ENCODE results near the gene PCBD1.

Gene PCBD1

DNA sequence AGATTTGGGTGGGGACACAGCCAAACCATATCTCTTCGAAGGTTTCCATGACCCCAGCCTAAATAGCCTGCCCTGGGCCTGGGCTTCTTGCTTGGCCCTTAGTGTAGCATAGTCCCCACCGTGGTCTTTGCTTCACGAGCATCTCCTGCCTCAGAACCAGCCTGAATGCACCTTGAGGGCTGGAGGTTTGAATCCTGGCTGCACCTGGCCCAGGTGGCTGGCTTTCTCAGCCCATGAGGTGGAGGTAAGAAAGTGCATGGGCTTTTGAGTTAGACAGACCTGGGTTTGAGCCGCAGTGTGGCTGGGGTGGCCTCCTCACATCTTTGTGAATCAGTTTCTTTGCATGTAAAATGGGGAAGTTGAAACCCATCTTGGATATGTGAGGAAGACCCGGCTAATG is 24.2 kb upstream of the PCBD1 start:
- TF ChIP-seq, protein P1, sequence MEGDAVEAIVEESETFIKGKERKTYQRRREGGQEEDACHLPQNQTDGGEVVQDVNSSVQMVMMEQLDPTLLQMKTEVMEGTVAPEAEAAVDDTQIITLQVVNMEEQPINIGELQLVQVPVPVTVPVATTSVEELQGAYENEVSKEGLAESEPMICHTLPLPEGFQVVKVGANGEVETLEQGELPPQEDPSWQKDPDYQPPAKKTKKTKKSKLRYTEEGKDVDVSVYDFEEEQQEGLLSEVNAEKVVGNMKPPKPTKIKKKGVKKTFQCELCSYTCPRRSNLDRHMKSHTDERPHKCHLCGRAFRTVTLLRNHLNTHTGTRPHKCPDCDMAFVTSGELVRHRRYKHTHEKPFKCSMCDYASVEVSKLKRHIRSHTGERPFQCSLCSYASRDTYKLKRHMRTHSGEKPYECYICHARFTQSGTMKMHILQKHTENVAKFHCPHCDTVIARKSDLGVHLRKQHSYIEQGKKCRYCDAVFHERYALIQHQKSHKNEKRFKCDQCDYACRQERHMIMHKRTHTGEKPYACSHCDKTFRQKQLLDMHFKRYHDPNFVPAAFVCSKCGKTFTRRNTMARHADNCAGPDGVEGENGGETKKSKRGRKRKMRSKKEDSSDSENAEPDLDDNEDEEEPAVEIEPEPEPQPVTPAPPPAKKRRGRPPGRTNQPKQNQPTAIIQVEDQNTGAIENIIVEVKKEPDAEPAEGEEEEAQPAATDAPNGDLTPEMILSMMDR (conservative IDR thresholded peaks at IDR 0.05; ENCODE audit: low read depth, low read length): no peak
- H3K4me3 ChIP-seq (ENCODE audit: low read depth, low read length): no peak overlapping the region
- DNase-seq (ENCODE audit: low read depth): no peak

DNA sequence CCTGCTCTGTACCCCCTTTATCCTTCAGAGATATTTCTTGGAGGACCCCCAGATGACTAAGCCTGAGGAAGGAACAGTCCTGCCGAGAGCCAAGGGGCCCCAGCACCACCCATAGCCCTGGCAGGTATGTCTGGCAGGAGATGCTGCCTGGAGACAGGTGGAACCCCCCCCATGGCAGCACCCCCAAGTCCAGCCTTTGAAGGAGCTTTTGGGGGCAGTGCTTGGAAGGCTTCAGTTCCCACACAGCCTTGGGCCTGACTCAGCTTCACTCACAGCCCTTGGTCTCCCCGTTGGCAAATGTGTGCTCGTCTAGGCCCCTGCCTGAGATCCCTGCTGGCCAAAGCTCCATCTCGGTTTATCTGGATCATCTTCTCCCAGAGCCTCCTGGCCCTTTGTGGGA is 23.0 kb upstream of the PCBD1 start:
- no peak overlapping the region for H3K4me3 ChIP-seq (ENCODE audit: low read depth, low read length)
- TF ChIP-seq, protein P1 (conservative IDR thresholded peaks at IDR 0.05; ENCODE audit: low read depth, low read length): no peak
- DNase-seq (ENCODE audit: low read depth): no peak

DNA sequence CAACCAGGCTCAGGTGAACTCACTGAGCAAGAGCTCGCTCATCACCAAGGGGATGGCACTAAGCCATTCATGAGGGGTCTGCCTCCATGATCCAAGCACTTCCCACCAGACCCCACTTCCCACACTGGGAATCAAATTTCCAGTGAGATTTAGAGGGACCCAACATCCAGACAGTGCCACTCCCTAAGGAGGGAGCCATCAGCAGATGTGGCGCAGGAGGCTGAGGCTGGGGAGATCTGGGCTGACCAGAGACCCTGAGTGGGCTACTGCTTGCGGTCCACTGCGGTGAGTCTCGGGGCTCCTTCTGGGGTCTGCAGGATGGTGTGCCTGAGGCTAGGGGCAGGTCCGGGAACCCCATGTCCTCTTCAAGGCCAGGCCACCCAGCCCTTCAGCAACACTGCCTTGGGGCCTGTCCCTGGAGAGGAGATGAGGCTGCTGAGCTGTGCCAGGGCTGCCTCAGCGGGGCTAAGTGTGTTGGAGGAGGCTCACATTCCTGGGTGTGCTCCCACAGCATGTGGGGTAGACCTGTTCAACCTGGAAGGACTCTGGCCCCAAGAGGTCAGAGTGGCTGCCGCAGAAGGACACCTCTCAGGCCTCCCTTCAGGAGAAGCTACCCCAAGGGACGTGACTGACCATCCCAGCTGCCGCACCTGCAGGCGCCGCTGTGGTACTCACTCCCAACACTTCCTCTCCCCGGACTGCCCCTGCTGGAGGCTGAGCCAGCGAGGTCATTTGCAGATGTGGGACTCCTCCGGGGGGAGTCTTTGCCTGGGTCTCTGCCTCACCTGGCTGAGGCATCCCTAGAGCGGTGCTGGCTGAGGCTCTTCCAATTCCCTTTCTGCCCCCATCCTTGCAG is 22.3 kb upstream of the PCBD1 start:
- DNase-seq (ENCODE audit: low read depth): no peak
- no peak overlapping the region for H3K4me3 ChIP-seq (ENCODE audit: low read depth, low read length)
- TF ChIP-seq, protein P1 (conservative IDR thresholded peaks at IDR 0.05; ENCODE audit: low read depth, low read length): no peak

DNA sequence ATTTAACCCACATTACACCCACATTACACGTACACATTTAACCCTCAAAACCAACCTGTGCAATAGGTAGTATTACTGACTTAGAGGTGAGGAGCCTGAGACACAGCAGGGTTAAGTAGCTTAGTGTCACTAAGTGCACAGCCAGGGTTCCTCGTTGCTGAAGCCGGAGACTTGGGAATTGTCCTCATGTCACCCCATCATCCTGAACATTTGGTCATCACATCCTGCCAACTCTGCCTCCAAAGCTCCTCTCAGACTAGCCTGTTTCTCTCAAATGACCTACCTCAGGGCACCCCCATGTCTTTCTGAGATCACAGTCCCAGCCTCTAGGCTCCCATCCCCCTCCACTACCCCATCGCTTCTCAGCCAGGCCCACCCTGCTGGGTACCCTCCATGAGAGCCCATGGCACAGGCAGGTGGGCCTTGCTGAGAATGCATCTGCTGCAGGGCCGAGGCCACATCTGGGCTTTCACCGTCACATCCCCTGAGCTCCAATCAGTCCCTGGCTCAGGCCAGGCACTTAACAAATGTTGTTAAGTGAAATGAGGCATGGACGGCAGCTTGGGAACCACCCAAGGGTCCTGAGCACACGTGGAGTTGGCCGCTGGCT is 21.1 kb upstream of the PCBD1 start:
- TF ChIP-seq, protein P1 (conservative IDR thresholded peaks at IDR 0.05; ENCODE audit: low read depth, low read length): no peak
- no peak overlapping the region for H3K4me3 ChIP-seq (ENCODE audit: low read depth, low read length)
- DNase-seq (ENCODE audit: low read depth): no peak

DNA sequence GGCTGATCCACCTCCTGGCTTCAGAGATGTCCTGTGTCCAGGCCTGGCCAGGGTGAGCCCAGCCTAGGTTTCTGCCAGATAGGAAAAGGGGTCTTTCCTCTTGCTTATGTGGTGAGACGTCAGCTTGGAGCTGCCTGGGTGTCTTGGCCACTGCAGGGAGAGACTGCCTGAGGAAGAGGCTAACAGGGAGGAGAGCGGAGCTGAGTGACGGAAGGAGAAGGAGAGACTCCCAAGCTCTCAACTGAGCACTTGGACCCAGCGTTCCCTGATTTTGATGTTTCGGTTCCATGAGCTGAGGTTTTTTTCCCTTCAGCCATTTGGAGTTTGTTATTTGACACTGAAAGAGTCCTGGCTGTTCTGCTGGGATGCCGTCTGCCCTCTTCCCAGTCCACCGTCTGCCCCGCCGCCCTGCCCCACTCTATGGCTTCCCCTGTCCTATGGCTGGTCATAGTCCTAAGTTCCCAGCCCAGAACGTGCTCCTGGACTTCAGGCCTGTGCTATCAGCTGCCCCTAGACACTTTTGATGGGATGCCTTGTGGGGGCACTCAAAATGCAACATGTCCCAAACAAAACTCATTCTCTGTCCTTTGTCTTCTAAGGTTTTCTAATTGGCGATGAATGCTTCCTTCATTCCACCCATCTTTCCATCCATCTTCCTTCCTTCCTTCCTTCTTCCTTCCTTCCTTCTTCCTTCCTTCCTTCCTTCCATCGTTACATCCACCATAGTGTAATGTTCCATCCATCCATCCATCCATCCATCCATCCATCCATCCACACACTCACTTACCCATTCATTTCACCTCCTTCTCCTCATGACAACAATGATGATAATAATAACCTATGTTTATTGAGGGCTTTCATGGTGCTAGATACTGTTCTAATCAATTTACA is 20.3 kb upstream of the PCBD1 start:
- H3K4me3 ChIP-seq (ENCODE audit: low read depth, low read length): no peak overlapping the region
- TF ChIP-seq, protein P1 (conservative IDR thresholded peaks at IDR 0.05; ENCODE audit: low read depth, low read length): no peak
- DNase-seq (ENCODE audit: low read depth): no peak

DNA sequence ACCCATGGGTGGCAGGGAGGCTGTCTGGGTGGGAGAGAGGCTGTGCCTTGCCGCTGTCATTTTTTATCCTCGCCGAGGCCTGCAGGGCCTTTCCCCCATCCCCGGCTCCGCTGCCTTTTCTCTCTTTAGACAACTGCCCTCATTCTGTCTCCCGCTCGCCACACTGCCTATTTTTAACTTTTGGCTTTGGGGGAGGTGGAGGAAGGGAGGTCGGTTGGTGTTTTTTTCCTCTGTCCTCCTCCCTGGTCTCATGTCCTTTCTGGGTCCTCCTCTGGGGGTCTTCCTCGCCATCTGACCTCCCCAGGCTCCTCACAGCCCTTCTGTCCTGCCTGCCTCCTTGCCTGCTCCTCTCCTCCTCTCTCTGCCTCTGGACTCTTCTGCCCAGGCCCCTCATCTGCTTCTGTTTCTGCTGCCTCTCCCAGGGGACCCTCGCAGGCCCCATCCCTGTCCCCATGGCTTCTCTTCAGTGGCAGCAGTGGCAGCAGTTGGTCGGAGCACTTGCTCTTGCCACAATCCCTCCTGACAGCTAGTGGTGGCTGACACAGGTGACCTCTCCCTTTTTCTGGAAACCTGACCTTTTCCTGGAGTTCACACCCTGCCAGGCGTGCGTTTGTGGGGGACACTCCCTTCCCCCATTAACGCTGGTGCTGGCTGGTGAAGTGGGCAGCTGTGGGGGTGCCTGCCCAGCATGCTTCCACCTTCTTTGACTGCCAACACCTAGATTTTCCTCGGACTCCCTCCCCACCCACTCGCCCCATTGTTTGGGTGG is 19.5 kb upstream of the PCBD1 start:
- DNase-seq (ENCODE audit: low read depth): no peak
- TF ChIP-seq, protein P1 (conservative IDR thresholded peaks at IDR 0.05; ENCODE audit: low read depth, low read length): no peak

More for the DNA sequence above, 19.5 kb upstream of the PCBD1 start:
- no peak overlapping the region for H3K4me3 ChIP-seq (ENCODE audit: low read depth, low read length)

Data from choroid plexus epithelial cell (primary cell).